SK-N-DZ (cell line): ENCODE results near the gene LRFN5. TPM values are rescaled to one million over a fixed set of nuclear protein-coding genes. Genes with fewer than 3 reads are reported as not detected.
"Not testable (repeated sequence)": the region's sequence is repeated elsewhere in the genome, so short reads cannot be mapped to it uniquely, and the experiment has no call there.

Experiments
- DNase-seq: peaks from one replicate; pipeline ENCODE4 v3.0.0-alpha.2; 2015; ENCODE audit warnings: low spot score
- polyA plus RNA-seq, 2 experiments: library from polyadenylated mRNA; depleted of rRNA; stranded (reverse); fragments of >200 nt; gene quantifications; 2 replicates each; pipeline ENCODE4 v1.2.3, GENCODE V29; 2014

LRFN5 gene
- not detected in 2 replicates for polyA plus RNA-seq (2014; cell fraction: cytosol; rRNA removed)
- polyA plus RNA-seq (2014; cell fraction: nucleus; rRNA removed), result not detected in 2 replicates

- no peak for DNase-seq
These were observed at the start of gene LRFN5 for GRCh38 chr14:41606532-41607303. TSS of gene LRFN5 (plus strand) at chr14:41606876.

- DNase-seq, result no peak
These were observed 48.2 kb upstream of the LRFN5 start for GRCh38 chr14:41558490-41558889.

GRCh38 chr14:41566864-41567263 is 39.8 kb upstream of the LRFN5 start:
- DNase-seq, result not testable (repeated sequence)

GRCh38 chr14:41568979-41569378 is 37.7 kb upstream of the LRFN5 start:
- DNase-seq, result no peak

DNA sequence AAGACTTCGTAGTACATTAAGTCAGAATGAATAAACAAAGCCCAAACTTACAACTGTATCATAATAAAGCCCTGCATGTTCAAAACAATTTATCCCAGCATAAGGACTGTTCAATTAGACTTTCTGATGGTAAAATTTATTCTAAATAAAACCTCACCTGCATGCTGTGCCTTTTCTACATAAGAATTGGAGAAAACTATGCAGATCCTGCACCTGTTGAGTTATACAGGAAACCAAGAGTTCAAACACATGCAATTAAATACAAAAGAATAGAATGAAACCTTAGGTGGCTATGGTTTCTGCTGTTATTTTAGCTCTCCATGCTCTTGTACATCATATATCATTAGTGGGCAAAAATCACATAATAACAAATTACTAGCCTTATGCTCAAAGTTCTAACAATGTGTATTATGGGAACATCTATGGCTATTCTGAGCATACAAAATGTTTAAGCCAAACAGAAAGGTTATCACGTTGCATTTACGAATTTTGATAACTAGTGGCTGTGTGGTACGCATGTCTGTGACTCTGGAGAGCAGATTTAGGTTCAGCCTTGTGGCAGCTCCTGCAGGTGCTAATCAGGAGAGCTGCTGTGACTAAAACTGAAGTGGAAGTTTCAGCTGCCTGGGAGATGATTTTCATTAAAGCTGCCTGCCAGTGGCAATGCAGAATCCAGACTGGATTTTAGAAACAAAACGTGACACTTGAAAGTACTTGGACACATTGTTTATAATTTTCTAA is 36.1 kb upstream of the LRFN5 start:
- no peak for DNase-seq

DNA sequence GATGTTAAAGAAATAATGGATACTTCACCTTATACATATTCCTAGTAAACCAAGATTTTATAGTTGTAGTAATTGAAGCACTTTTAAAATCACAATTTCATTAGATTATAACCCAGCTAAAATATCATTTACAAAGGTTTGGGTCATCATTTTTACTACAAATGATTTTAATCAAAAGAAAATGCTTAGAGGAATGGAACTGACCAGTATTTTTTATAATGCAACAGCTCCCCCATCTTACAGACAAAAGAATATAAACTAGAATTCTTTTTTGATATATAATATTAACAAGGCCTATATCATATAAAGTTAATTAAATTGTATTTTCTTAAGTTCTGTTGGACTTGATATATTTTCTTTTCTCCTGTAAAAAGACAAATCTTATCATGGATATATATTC is 20.4 kb upstream of the LRFN5 start:
- no peak for DNase-seq

DNA sequence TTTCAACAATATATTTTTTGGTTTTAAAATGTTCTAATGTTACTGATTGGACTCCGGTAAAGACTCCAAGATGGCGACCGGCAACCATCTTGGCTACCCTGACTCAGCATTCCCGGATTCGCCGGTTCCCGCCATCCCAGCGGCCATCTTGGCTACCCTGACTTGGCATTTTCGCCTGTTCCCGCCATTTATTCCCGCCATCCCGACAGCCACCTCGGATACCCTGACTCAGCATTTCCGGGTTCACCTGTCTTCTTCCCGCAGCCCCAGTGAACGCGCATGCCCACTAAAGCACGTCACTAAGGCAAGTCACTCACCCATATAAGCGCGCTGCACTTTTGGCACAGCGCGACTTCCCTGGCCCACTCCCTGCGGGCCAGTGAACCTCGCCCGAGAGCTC is 9.0 kb upstream of the LRFN5 start:
- no peak for DNase-seq

GRCh38 chr14:41599805-41600385 is 6.8 kb upstream of the LRFN5 start:
- DNase-seq, result not testable (repeated sequence)

GRCh38 chr14:41604721-41605531 is 1.8 kb upstream of the LRFN5 start:
- peak; percentile 35 for DNase-seq

DNA sequence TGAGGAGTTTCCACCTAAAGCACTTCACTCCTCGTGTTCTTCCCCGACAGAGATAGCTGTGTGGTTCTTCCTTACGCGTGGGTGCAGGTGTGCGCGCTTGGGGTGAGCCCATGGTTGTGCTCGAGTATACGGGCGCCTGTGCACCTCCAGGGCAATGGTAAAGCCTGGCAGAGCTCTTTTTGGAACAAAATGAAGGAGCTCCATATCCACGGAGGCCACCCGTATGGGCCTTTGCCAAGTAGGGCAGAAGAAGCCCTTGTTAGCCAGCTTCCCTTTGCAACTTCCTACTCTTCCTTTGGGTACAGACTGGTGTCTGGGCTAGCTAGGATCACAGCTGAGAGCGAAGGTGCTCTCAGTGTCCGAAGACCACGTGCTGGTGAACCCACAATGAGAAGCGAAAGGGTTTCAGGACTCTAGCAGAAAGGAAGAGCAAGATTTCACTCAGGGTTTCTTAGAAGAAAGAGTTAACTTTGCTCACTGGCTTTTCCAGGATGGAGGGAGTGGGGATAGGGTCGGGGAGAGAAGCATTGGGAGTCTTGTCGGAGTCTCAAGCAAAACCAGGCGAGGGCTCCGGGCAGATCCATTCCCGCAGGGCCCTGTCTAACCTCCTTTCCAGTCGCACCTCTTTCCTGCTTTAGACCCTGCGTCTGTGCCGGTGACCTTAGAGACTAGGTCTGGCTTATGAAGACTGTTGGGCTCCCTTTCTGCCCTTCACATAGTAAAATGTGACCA is 960 bp upstream of the LRFN5 start:
- DNase-seq, result no peak

DNA sequence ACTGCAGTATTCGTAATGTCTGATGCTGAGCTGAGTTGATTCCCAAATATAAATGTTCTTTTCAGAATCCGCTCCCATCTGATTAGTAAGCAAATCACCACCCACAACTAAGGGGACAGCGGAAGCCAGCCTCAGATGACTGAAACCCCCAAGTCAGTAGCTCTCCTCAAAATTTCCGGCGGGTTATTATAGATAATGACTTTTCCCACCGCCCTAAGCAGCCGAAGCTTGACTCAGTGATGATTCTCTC is 469 bp upstream of the LRFN5 start:
- DNase-seq, result no peak

- no peak for DNase-seq
These were observed 664 bp downstream of the LRFN5 start for GRCh38 chr14:41607304-41607775.

DNA sequence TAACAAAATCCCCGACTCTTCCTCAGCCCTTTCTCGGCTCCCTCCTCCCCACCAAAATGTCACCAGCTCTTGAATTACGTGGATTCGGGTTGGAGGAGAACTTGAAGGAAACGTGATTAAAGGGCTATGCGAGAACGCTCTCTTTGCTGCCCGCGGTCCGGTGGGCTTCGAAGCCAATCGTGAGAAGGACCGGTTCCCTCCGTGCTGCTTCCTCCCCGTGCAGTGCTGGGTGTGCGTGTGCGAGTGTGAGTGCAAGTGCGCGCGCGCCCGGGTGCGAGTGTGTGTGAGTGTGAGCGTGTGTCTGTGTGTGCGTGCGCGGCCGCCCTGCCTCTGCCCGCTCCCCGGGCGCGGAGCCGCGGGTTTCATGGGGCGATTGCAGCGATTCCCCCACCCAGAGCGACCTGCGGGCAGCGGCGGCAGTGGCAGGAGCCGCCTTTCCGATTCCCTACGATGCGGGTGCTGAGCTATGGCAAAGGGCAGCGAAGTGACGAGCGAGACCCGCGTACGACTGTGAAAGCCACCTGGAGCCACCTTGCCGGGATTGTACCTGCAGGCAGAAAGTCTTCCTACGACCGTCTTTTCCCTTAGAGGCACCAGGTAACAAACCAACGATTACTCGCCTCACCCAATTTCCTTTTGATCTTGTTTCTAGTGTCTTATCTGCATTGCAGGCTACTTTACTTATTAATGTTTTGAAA is 1.4 kb downstream of the LRFN5 start:
- DNase-seq, result no peak

DNA sequence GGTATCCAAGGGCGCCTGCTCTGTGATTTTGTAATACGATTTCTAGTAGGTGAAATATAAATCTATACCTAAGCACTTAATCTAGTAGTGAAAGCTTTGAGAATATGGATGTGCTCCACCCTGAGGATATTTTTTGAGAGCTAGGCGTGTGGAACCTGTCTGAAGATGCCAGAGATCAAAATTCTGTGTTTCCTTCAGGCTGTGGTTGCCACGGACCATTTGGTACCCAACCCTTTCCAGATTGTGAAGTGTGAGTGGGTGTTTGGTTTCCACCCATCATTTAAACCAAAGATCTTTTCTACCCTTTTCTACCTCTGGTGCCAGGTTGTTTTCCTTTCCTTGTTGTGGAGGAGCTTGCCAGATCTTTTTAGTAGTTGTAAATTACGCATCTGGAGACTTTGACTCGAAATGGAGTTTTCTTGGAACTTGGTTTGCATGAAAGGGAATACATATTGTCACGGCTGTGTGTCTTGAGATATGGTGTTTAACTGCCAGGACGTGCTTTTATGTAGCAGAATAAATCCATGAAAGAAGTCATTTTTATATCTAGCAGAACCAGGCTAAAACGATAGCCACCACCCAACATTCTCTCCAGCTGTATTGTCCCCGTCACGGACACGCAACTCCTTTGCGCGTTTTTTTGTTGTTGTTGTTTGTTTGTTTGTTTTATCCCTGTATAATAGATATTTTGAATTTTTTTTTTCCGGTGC is 2.2 kb downstream of the LRFN5 start:
- DNase-seq, result no peak

DNA sequence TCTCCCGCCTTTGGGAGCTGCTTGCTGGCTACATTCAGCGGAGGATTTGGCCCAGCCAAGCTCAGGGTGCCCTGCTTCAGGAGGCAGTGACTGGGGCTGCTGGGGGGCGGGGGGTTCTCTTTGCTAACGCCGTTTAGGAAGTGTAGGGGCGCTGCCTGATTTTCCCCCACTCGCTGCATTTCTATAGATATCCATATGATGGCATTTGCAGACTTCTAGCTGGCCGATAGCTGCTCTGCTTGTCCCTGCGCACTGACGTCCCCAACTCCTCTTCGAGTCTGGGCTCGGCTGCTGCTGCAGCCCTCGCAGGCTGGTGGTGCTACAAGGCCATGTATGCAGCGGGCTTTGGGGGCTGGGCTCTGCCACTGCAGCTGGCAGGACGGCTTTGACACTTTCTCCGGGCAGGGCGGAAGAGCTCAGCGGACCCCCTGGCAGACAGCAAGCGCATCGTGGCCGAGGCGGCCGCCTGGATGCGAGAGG is 3.1 kb downstream of the LRFN5 start:
- DNase-seq, result peak; percentile 35

GRCh38 chr14:41615011-41615595 is 8.4 kb downstream of the LRFN5 start:
- no peak for DNase-seq

DNA sequence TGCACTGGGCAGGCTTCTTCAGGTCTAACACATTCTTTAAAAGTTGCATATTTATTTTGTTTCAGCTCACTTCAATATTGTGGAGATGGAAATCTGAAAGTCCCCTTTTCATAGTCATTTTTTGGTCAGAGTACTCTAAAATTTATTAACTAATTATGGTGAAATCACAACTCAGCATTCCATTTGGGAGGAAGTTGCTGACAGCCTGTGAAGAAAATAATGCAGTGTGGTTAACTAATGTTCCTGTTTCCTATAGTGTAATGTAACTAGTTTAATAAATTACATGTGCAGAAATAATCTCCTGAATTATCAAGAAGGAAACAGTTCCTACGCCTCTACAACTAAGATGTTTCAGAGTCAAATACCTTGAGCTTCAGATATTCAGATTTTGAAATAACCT is 17.1 kb downstream of the LRFN5 start:
- no peak for DNase-seq

DNA sequence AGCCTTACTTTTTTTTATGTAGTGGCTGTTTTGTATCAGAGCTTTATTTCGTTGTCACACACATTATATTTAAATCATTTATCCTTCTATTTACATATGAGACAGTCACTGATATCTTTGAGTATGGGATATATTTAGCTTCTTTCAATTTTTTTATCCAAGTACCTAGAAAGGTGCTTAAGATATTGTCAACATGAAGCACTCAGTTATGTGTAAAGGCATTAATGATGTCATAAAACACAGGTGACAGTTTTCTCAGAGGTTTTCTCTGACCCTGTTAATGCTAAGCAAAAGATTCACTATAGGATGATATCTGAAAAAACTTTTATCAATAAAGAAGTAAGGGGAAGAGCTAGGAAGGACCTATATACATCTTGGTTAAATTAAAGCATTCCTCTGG is 23.2 kb downstream of the LRFN5 start:
- DNase-seq, result no peak

DNA sequence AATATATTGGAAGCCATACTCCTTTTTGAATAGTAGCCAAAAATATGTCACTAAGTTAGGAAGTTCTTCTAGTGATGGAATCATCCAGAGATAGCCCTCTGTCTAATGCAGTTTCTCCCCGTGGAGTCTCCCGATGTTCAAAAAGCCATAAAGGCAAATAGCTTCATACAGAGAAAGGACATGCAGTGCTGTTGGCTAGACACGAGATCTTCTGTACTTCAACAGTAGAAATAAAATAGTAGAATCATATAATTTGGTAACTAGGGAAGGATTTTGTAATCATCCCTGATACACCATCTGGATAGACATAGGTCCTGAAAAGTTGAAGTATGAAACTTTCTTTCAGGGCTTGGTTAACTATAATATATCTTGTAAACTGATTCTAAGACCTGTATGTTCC is 27.6 kb downstream of the LRFN5 start:
- DNase-seq, result no peak
